Neural progenitor cell (in vitro differentiated cells): ENCODE measurements around the gene PDHA2. TPM values are rescaled to one million over a fixed set of nuclear protein-coding genes. Genes with fewer than 3 reads are reported as not detected.
"Not testable (repeated sequence)": the region's sequence is repeated elsewhere in the genome, so short reads cannot be mapped to it uniquely, and the experiment has no call there.

ENCODE experiments used
- DNase-seq: peaks from one replicate; pipeline ENCODE4 v3.0.0-alpha.2; 2016; ENCODE audit warnings: low spot score
- H2AFZ ChIP-seq: fragments of 200-600 bp; sonication (generic); replicated peaks from 2 replicates; pipeline ENCODE4 v1.6.1; 2016; ENCODE audit warnings: antibody characterized with exemption
- H3F3A ChIP-seq: fragments of 200-600 bp; sonication (generic); 2 replicates; pipeline ENCODE4 v1.6.1; 2016; ENCODE audit warnings: antibody characterized with exemption, low read depth
- H3K27ac ChIP-seq: fragments of 200-600 bp; sonication (generic); 2 replicates; pipeline ENCODE4 v1.5.1; 2016; ENCODE audit warnings: mild to moderate bottlenecking
- H3K27me3 ChIP-seq: fragments of 200-600 bp; sonication (generic); 2 replicates; pipeline ENCODE4 v1.6.1; 2016; ENCODE audit warnings: mild to moderate bottlenecking, moderate library complexity
- H3K36me3 ChIP-seq: fragments of 200-600 bp; sonication (generic); 2 replicates; pipeline ENCODE4 v1.5.1; 2016
- H3K4me1 ChIP-seq: fragments of 200-600 bp; sonication (generic); 2 replicates; pipeline ENCODE4 v1.6.1; 2016; ENCODE audit warnings: mixed run types
- H3K4me2 ChIP-seq: fragments of 200-600 bp; sonication (generic); 2 replicates; pipeline ENCODE4 v1.6.1; 2016
- H3K4me3 ChIP-seq: fragments of 200-600 bp; sonication (generic); 2 replicates; pipeline ENCODE4 v1.5.1; 2016
- H3K79me2 ChIP-seq: fragments of 200-600 bp; sonication (generic); 2 replicates; pipeline ENCODE4 v1.6.1; 2016; ENCODE audit warnings: low read depth
- H3K9ac ChIP-seq: fragments of 200-600 bp; sonication (generic); 2 replicates; pipeline ENCODE4 v1.6.1; 2016
- H3K9me3 ChIP-seq: fragments of 200-600 bp; sonication (generic); 2 replicates; pipeline ENCODE4 v1.5.1; 2016; ENCODE audit warnings: low read depth
- H4K20me1 ChIP-seq: fragments of 200-600 bp; sonication (generic); 2 replicates; pipeline ENCODE4 v1.6.1; 2016; ENCODE audit warnings: low read depth
- H3K27ac Mint-ChIP-seq: 3 replicates; pipeline ENCODE4 v1.8.0; 2021; ENCODE audit warnings: mixed read lengths
- H3K27me3 Mint-ChIP-seq: 2 replicates; pipeline ENCODE4 v1.8.0; 2022; ENCODE audit warnings: low read depth, mild to moderate bottlenecking, inconsistent platforms, moderate library complexity, mixed read lengths; ENCODE audit not compliant: insufficient read depth
- H3K36me3 Mint-ChIP-seq: 3 replicates; pipeline ENCODE4 v1.8.0; 2021; ENCODE audit warnings: mixed read lengths
- H3K4me1 Mint-ChIP-seq: 3 replicates; pipeline ENCODE4 v1.8.0; 2021; ENCODE audit warnings: mixed read lengths
- H3K4me3 Mint-ChIP-seq: 3 replicates; pipeline ENCODE4 v1.8.0; 2021; ENCODE audit warnings: mild to moderate bottlenecking, moderate library complexity, mixed read lengths
- H3K9me3 Mint-ChIP-seq: 3 replicates; pipeline ENCODE4 v1.8.0; 2020; ENCODE audit warnings: mixed read lengths
- EZH2 ChIP-seq: fragments of 200-600 bp; sonication (generic); IDR thresholded peaks from 2 replicates; pipeline ENCODE4 v1.6.1; 2017; ENCODE audit warnings: antibody characterized with exemption, mild to moderate bottlenecking, moderate library complexity
- EZH2phosphoT487 ChIP-seq: fragments of 200-600 bp; sonication (generic); IDR thresholded peaks from 2 replicates; pipeline ENCODE4 v1.6.1; 2017; ENCODE audit warnings: antibody characterized with exemption
- total RNA-seq: library from RNA; depleted of rRNA; stranded (reverse); fragments of >200 nt; gene quantifications from 2 replicates; pipeline ENCODE4 v1.2.3, GENCODE V29; 2015; ENCODE audit warnings: low replicate concordance
- TF ChIP-seq, protein P1 (sequence below): fragments of 200-600 bp; sonication (generic); IDR thresholded peaks from 2 replicates; pipeline ENCODE4 v1.5.1; 2017; ENCODE audit warnings: antibody characterized with exemption, mild to moderate bottlenecking

PDHA2 gene
- total RNA-seq, 1 donor from 2014 or later, result not detected

DNA sequence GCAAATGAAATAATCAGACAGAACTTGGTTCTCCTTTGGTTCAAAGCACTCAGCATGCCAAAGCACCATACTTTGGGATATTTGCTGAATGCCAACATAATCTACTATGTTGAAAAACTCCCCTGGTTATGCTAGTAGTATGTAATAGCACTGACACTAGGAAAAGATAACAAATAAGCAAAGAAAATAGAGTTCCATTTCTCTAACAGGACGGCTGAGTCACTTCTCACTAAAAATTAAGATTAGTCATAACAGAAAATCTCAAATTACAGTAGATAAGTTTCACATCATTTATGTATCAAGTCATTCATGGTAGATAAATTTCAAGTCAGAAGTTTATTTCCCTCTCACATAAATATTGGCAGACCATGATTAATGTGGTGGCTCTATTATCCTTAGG lies 17.9 kb downstream of the PDHA2 start:
- no peaks in the 10 kb centered on the region for H3K79me2 ChIP-seq
- no peaks in the 10 kb centered on the region for H4K20me1 ChIP-seq
- no peak overlapping the region for H3K9ac ChIP-seq
- H3K4me1 ChIP-seq, result no peaks in the 10 kb centered on the region
- no peaks in the 10 kb centered on the region for H3K27me3 ChIP-seq
- no peaks in the 10 kb centered on the region for H3K9me3 ChIP-seq
- Mint-ChIP-seq H3K36me3 (no peaks in the 10 kb centered on the region), H3K27ac (no peak overlapping the region), H3K27me3 (no peaks in the 10 kb centered on the region), H3K4me3 (no peak overlapping the region), H3K4me1 (no peaks in the 10 kb centered on the region), H3K9me3 (no peaks in the 10 kb centered on the region)
- H3K4me2 ChIP-seq, result no peak overlapping the region
- H2AFZ ChIP-seq, result no peak overlapping the region
- H3K27ac ChIP-seq, result no peak overlapping the region
- no peak overlapping the region for H3K4me3 ChIP-seq
- H3F3A ChIP-seq, result no peaks in the 10 kb centered on the region
- H3K36me3 ChIP-seq, result no peaks in the 10 kb centered on the region
- TF ChIP-seq EZH2, result no peak
- TF ChIP-seq, protein P1, sequence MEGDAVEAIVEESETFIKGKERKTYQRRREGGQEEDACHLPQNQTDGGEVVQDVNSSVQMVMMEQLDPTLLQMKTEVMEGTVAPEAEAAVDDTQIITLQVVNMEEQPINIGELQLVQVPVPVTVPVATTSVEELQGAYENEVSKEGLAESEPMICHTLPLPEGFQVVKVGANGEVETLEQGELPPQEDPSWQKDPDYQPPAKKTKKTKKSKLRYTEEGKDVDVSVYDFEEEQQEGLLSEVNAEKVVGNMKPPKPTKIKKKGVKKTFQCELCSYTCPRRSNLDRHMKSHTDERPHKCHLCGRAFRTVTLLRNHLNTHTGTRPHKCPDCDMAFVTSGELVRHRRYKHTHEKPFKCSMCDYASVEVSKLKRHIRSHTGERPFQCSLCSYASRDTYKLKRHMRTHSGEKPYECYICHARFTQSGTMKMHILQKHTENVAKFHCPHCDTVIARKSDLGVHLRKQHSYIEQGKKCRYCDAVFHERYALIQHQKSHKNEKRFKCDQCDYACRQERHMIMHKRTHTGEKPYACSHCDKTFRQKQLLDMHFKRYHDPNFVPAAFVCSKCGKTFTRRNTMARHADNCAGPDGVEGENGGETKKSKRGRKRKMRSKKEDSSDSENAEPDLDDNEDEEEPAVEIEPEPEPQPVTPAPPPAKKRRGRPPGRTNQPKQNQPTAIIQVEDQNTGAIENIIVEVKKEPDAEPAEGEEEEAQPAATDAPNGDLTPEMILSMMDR, result no peak
- TF ChIP-seq EZH2phosphoT487, result no peak
- DNase-seq, result no peak

GRCh38 chr4:95867919-95868318 lies 28.0 kb downstream of the PDHA2 start:
- peak; percentile 36 for DNase-seq
- TF ChIP-seq EZH2phosphoT487 (no peak), EZH2 (no peak)
- TF ChIP-seq, protein P1, result no peak
- no peaks in the 10 kb centered on the region for H3K4me1 Mint-ChIP-seq

GRCh38 chr4:95869414-95869813 lies 29.5 kb downstream of the PDHA2 start:
- H3K27me3 Mint-ChIP-seq, DNase-seq, H3K4me2 ChIP-seq, H3K36me3 Mint-ChIP-seq, H3K79me2 ChIP-seq, H3K27ac ChIP-seq, H2AFZ ChIP-seq, H3K9ac ChIP-seq, H3K4me1 Mint-ChIP-seq, H4K20me1 ChIP-seq, H3K27ac Mint-ChIP-seq, H3F3A ChIP-seq, H3K4me3 ChIP-seq, H3K9me3 ChIP-seq, H3K4me1 ChIP-seq, H3K4me3 Mint-ChIP-seq, H3K36me3 ChIP-seq, H3K27me3 ChIP-seq: not testable (repeated sequence)
- H3K9me3 Mint-ChIP-seq, result peaks cover 28% of the 10 kb centered on the region

More at GRCh38 chr4:95867919-95868318, 28.0 kb downstream of the PDHA2 start:
- Mint-ChIP-seq H3K36me3 (peaks cover 2% of the 10 kb centered on the region), H3K27me3 (no peaks in the 10 kb centered on the region), H3K9me3 (peaks cover 28% of the 10 kb centered on the region), H3K4me3 (no peak overlapping the region), H3K27ac (no peak overlapping the region)
- no peaks in the 10 kb centered on the region for H4K20me1 ChIP-seq
- no peak overlapping the region for H2AFZ ChIP-seq
- peaks cover 5% of the 10 kb centered on the region for H3K9me3 ChIP-seq
- no peaks in the 10 kb centered on the region for H3F3A ChIP-seq
- no peak overlapping the region for H3K4me2 ChIP-seq
- H3K4me1 ChIP-seq, result no peaks in the 10 kb centered on the region
- no peaks in the 10 kb centered on the region for H3K79me2 ChIP-seq
- no peaks in the 10 kb centered on the region for H3K27me3 ChIP-seq
- H3K9ac ChIP-seq, result no peak overlapping the region
- no peaks in the 10 kb centered on the region for H3K36me3 ChIP-seq
- no peak overlapping the region for H3K4me3 ChIP-seq
- no peak overlapping the region for H3K27ac ChIP-seq

- peaks cover 5% of the 10 kb centered on the region for H3K9me3 ChIP-seq
- H3K36me3 ChIP-seq, result no peaks in the 10 kb centered on the region
- H3K27me3 ChIP-seq, result no peaks in the 10 kb centered on the region
- DNase-seq, result no peak
- H3K4me1 ChIP-seq, result no peaks in the 10 kb centered on the region
- H3F3A ChIP-seq, result no peaks in the 10 kb centered on the region
- H3K4me2 ChIP-seq, result no peak overlapping the region
- no peaks in the 10 kb centered on the region for H3K79me2 ChIP-seq
- H3K4me3 ChIP-seq, result no peak overlapping the region
- Mint-ChIP-seq H3K4me1 (no peaks in the 10 kb centered on the region), H3K36me3 (peaks cover 2% of the 10 kb centered on the region), H3K9me3 (peaks cover 28% of the 10 kb centered on the region), H3K4me3 (no peak overlapping the region), H3K27me3 (no peaks in the 10 kb centered on the region), H3K27ac (no peak overlapping the region)
- TF ChIP-seq EZH2phosphoT487 (no peak), EZH2 (no peak)
- no peak overlapping the region for H3K9ac ChIP-seq
- H2AFZ ChIP-seq, result no peak overlapping the region
- H4K20me1 ChIP-seq, result no peaks in the 10 kb centered on the region
- H3K27ac ChIP-seq, result no peak overlapping the region
These were observed 30.1 kb downstream of the PDHA2 start for GRCh38 chr4:95869961-95870500.
